Measurements from ENCODE around the gene LRCH4. TPM values are rescaled to one million over a fixed set of nuclear protein-coding genes. Genes with fewer than 3 reads are reported as not detected.

Gene LRCH4
- total RNA-seq, 1 donor, result 153 TPM

DNA sequence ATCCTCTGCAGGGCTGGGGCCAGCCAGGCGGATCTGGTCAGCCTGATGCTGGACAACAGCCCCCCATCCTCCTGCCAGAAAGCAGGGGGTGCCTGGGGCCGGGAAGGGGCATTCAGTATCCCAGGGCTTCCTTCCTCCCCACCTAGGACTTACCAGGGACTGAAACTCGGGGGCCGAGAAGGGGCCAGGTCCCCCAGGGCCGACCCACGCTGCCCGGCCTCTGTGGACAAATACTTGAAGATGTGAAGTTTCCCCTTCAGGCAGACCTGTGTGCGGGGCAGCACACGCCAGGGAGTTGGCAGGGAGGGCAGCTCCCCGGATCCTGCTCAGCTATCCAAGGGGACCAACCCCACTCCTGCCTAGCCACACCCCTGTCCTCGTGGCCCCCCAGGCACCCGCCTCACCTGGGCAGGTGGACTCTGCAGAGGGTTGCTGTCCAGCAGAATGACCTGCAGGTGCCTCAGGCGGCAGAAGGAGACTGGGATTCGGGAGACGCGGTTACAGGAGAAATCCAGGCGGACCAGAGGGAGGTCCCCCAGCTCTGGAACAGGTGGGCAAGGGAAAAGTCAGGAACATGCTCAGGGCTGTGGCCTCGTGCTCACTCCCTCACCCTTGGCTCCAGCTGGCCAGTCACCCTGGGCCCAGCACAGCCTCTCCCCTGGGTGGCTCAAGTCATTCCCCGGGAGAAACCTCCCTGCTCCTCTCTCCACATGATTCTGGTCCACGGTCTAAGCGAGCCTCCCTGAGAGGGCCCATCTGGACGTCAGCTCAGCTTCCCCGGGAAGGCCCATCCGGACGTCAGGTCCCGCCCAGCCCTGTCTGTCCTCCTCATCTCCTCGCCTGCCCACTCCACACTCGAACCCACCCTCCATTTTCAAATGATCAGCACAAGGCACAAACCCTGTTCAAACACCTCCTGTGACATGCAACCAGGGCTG lies 7.4 kb downstream of the LRCH4 start:
- no peaks in the 10 kb centered on the region for H3K9me3 ChIP-seq (ENCODE audit: low read depth, low read length)
- no peaks in the 10 kb centered on the region for H3K27me3 ChIP-seq (ENCODE audit: insufficient read depth, low read length)
- H3K4me1 ChIP-seq (ENCODE audit: insufficient read depth, low read length), result peaks cover 28% of the 10 kb centered on the region
- H3K4me3 ChIP-seq (ENCODE audit: low read length), result no peak overlapping the region

DNA sequence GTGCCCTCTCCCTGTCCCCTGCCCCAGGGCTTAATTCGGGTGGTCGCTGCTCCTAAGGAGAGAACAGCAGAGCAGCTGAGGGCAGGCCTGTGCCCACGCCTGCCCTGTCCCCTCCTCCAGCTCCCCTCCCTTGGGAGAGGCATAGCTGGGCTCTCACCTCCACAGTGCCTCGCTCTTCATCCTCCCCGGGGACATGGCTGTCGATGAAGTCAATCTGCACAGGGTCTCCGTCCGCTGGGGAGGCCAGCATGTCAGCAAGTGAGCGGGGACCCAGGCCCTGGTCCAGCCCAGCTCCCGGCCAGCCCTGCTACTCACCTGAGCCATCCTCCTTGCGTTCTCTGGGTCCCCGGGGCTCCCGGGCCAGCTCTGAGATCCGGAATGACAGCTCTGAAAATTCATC lies 8.4 kb downstream of the LRCH4 start:
- Histone ChIP-seq H3K4me1 (ENCODE audit: insufficient read depth, low read length) (peaks cover 18% of the 10 kb centered on the region), H3K27me3 (ENCODE audit: insufficient read depth, low read length) (no peaks in the 10 kb centered on the region), H3K4me3 (ENCODE audit: low read length) (no peak overlapping the region), H3K9me3 (ENCODE audit: low read depth, low read length) (no peaks in the 10 kb centered on the region)

DNA sequence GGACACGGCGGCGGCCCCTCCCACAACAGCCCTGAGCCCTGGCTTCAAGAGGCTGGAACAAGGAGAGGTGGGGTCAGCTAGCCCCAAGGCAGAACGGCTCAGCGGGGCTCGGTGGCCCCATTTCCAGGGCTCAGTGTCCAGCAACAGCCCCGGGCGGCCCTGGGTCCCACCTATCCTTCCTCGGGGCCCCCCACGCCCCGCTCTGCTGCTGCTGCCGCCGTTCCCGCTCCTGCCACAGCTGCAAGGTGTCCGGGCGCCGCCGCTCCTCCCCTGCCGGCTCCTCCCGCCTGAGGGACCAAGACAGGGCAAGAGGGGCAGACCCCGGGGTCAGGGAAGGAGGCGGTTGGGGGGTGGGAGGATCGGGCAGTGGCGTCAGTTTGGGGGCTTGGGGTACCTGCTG lies 8.8 kb downstream of the LRCH4 start:
- H3K4me3 ChIP-seq (ENCODE audit: low read length), result no peak overlapping the region
- H3K9me3 ChIP-seq (ENCODE audit: low read depth, low read length), result no peaks in the 10 kb centered on the region
- peaks cover 14% of the 10 kb centered on the region for H3K4me1 ChIP-seq (ENCODE audit: insufficient read depth, low read length)
- no peaks in the 10 kb centered on the region for H3K27me3 ChIP-seq (ENCODE audit: insufficient read depth, low read length)

DNA sequence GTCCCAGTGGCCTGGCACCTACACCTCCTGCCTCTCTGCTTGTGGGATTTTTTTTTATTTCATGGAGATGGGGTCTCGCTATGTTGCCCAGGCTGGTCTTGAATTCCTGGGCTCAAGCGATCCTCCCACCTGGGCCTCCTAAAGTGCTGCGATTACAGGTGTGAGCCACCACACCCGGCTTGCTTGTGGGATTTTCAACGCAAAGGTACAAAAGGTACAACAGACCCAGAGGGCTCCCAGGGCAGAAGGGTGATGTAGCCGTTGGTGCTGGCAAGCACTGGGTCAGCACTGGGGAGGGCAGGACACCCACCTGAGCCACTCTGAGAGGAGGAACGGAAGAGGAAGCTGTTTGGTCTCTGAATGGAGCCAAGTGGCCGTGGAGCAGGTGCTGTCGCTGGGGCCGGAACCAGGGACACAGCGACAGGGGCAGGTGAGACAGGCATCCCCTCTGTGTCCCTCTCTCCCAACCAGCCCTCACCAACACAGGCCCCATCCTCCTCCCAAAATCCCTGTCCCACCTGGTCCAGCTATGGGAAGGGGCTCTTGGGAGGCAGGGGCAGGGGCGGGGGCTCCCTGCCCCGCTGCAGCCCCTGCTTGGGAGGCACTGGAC lies 9.4 kb downstream of the LRCH4 start:
- Histone ChIP-seq H3K4me1 (ENCODE audit: insufficient read depth, low read length) (peaks cover 12% of the 10 kb centered on the region), H3K27me3 (ENCODE audit: insufficient read depth, low read length) (no peaks in the 10 kb centered on the region), H3K4me3 (ENCODE audit: low read length) (no peak overlapping the region), H3K9me3 (ENCODE audit: low read depth, low read length) (no peaks in the 10 kb centered on the region)

DNA sequence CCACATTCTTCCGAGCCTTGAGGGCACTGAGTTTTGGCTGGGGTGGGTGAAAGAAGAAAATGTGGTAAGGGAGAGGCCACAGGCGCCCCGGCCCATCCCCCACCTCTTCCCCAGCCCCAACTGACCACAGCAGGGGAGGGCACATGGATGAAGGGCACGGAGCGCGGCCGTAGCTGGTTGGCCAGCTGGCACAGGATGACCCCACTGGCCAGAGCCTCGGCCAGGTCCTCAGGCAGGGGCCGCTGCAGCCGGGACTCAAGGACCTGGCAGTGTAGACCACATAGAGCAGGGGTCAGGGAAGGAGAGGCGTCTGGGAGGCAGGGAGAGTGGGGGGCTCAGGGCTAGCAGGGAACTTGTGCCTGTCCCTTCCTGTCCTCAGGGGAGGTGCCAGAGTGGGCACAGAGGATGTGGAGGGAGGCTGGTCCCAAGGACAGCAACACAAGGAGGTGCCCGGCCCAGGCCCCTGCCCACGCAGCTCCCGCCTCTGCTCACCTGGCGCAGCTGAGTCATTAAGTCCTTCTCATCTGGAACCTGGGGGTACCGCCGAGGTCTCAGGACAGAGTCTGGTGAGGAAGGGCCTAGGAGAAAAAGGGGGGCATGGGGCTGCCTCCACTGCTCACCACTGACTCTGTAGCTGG lies 10.1 kb downstream of the LRCH4 start:
- no peaks in the 10 kb centered on the region for H3K9me3 ChIP-seq (ENCODE audit: low read depth, low read length)
- H3K4me3 ChIP-seq (ENCODE audit: low read length), result no peak overlapping the region
- no peaks in the 10 kb centered on the region for H3K27me3 ChIP-seq (ENCODE audit: insufficient read depth, low read length)
- peaks cover 12% of the 10 kb centered on the region for H3K4me1 ChIP-seq (ENCODE audit: insufficient read depth, low read length)

DNA sequence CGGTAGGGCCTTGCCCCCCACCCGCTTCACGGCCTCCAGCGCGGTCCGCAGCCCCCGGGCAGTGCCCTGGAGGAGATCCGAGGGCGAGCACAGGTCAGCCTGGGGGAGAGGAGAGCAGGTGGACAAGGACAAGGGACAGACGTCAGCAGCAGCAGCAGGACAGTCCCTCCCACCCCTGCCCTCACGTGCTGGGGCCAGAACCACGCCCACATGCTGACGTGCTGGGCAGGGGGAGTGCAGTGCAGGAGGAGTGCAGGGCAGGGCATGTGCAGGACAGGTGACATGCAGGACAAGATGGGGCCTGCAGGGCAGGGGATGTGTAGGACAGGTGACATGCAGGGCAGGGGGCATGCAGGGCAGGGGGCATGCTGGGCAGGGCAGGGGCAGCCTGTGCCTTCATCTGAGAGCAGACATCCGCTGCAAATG lies 10.7 kb downstream of the LRCH4 start:
- Histone ChIP-seq H3K9me3 (ENCODE audit: low read depth, low read length) (no peaks in the 10 kb centered on the region), H3K4me1 (ENCODE audit: insufficient read depth, low read length) (peaks cover 17% of the 10 kb centered on the region), H3K27me3 (ENCODE audit: insufficient read depth, low read length) (no peaks in the 10 kb centered on the region)

GRCh38 chr7:100574362-100575205 lies 11.3 kb downstream of the LRCH4 start:
- H3K27me3 ChIP-seq (ENCODE audit: insufficient read depth, low read length), result no peaks in the 10 kb centered on the region
- H3K4me1 ChIP-seq (ENCODE audit: insufficient read depth, low read length), result peaks cover 23% of the 10 kb centered on the region
- H3K4me3 ChIP-seq (ENCODE audit: low read length), result no peak overlapping the region
- H3K9me3 ChIP-seq (ENCODE audit: low read depth, low read length), result no peaks in the 10 kb centered on the region

More for the DNA sequence above, 10.7 kb downstream of the LRCH4 start:
- no peak overlapping the region for H3K4me3 ChIP-seq (ENCODE audit: low read length)

- H3K4me1 ChIP-seq (ENCODE audit: insufficient read depth, low read length), result peaks cover 31% of the 10 kb centered on the region
- no peaks in the 10 kb centered on the region for H3K9me3 ChIP-seq (ENCODE audit: low read depth, low read length)
- no peak within 1 kb of the TSS for H3K4me3 ChIP-seq (ENCODE audit: low read length)
- no peaks in the 10 kb centered on the region for H3K27me3 ChIP-seq (ENCODE audit: insufficient read depth, low read length)
These were observed 12.1 kb downstream of the LRCH4 start, which contains the start of gene SAP25 for GRCh38 chr7:100573691-100574361. Gene SAP25, minus strand, starts transcription at chr7:100573900. Its CDS starts 158 bp downstream, at chr7:100573742.

- Histone ChIP-seq H3K9me3 (ENCODE audit: low read depth, low read length) (no peaks in the 10 kb centered on the region), H3K27me3 (ENCODE audit: insufficient read depth, low read length) (no peaks in the 10 kb centered on the region), H3K4me1 (ENCODE audit: insufficient read depth, low read length) (peaks cover 36% of the 10 kb centered on the region), H3K4me3 (ENCODE audit: low read length) (no peak overlapping the region)
These were observed 12.8 kb downstream of the LRCH4 start for GRCh38 chr7:100572949-100573675.

- Histone ChIP-seq H3K9me3 (ENCODE audit: low read depth, low read length) (no peaks in the 10 kb centered on the region), H3K4me1 (ENCODE audit: insufficient read depth, low read length) (peaks cover 43% of the 10 kb centered on the region), H3K27me3 (ENCODE audit: insufficient read depth, low read length) (no peaks in the 10 kb centered on the region), H3K4me3 (ENCODE audit: low read length) (no peak overlapping the region)
These were observed 13.5 kb downstream of the LRCH4 start for GRCh38 chr7:100572281-100572948.

DNA sequence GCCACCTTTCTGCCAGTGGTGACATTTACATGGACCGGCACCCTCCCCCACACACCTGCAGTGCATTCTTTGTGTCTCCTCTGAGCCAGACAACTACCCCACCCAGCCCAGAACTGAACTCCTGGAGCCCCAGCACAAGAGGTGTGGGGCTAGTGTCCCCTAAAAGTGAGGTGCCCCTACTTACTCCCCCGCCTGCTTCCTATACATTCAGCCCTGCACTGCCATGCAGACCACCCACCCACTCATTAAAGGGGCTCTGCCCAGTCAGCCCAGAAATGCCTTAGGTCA lies 14.2 kb downstream of the LRCH4 start:
- H3K27me3 ChIP-seq (ENCODE audit: insufficient read depth, low read length), result no peaks in the 10 kb centered on the region
- H3K4me3 ChIP-seq (ENCODE audit: low read length), result no peak overlapping the region
- H3K9me3 ChIP-seq (ENCODE audit: low read depth, low read length), result no peaks in the 10 kb centered on the region
- peaks cover 43% of the 10 kb centered on the region for H3K4me1 ChIP-seq (ENCODE audit: insufficient read depth, low read length)

DNA sequence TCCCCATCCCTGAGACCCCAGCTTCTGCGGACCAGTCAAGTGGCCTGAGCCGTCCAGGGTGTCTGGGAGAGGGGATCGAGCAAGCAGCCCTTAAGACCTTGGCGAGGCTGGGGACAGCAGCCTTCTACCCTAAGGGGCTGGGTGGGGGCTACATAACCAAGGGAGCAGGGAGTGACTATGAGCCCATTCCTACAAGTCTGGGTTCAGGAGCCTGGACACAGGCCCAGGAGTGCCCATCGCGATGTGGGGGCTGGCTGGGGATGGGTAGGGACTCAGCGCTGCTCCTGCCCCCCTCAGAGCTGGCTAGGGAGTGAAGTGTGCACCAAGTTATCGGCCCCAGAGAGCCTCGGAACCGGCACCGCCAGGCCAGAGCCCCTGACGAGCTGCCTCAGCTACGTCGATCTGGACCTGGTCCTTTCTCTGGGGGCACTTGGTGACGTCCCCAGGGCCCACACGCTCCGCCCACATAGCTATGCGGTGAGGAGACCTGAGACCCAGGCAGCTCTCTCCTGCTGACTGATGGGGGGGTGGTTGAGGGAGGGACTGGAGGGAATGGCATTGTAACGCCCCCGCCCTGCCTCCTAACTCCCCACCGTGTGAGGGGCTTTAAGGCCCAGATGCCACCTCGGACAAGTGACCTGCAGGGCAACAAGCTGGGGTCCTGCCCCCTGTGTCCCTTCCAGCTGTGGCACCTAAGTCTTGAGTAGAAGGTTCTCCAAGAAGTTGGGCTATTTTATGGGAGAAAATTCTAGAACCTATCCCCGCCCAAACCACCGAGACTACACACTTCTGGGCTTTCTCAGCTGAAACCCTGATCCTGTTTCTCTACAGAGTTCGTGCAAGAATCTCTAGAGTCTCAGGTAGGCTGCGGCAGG lies 14.7 kb downstream of the LRCH4 start:
- Histone ChIP-seq H3K9me3 (ENCODE audit: low read depth, low read length) (no peaks in the 10 kb centered on the region), H3K4me1 (ENCODE audit: insufficient read depth, low read length) (peaks cover 43% of the 10 kb centered on the region)

More for the DNA sequence above, 14.7 kb downstream of the LRCH4 start:
- no peaks in the 10 kb centered on the region for H3K27me3 ChIP-seq (ENCODE audit: insufficient read depth, low read length)
- no peak overlapping the region for H3K4me3 ChIP-seq (ENCODE audit: low read length)
